HG02678 (cell line): Measurements from ENCODE around the gene MORF4L2.
"Not testable (repeated sequence)": the region's sequence is repeated elsewhere in the genome, so short reads cannot be mapped to it uniquely, and the experiment has no call there.

Experiments used
- ATAC-seq: cut with Tn5 transposase; IDR thresholded peaks from one replicate; pipeline ENCODE4 v1.9.1; 2021; ENCODE audit warnings: mild to moderate bottlenecking, moderate library complexity; ENCODE audit not compliant: unreplicated experiment

MORF4L2 gene

GRCh38 chrX:103681443-103681842 is 5.1 kb downstream of the MORF4L2 start:
- ATAC-seq, result no peak

DNA sequence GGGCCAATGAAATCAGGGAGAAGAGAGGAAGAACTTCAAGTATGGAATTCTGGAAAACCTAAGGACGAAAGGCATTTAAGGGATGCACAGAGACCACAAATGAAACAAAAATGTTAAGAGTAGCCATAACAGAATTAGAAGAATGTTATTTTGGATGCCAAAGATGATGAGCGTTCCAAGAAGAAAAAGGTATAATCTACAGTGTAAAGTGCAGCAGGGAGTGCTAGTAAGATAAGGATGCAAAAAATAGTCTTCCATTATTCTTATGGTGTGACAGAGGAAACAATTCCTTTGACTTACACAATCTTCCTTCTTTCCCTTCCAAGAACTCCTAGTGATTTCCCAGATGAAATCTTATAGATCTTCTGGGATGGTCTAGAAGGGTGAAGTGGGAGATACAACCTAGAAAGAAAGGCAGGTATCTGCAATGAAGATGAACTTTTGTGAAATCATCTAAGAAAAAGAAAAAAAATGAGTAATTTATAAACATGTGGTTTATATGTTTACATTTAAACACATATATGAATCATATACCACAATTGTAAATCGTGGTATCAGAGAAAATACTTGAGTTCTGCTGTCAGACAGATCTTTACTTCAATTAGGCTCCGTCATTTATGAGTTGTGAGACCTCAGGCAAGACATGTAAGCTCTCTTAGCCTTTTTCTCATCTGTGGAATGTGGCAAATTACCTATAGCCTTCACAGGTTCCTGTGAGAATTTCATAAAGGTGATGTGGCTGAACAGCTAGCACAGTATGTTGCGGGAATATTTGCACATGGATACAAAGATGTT is 8.1 kb downstream of the MORF4L2 start:
- no peak for ATAC-seq

- no peak for ATAC-seq
These were observed 11.7 kb downstream of the MORF4L2 start for GRCh38 chrX:103674531-103675454.

DNA sequence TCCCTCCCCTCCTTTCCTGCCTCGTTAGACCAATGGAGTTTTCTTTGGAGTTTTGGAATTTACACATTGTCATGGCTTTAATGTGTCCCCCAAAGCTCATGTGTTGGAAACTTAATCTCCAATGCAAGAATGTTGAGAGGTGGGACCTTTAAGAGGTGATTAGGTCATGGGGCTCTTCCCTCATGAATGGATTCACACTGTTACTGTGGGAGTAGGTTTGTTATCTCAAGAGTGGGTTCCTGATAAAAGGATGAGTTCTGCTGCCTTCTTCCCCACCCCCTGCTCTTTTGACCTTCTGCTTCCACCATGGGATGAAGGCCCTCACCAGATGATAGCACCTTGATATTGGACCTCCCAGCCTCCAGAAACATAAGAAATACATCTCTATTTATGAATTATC is 16.8 kb downstream of the MORF4L2 start:
- ATAC-seq, result no peak

- no peak for ATAC-seq
These were observed 20.0 kb downstream of the MORF4L2 start for GRCh38 chrX:103666202-103667107.

DNA sequence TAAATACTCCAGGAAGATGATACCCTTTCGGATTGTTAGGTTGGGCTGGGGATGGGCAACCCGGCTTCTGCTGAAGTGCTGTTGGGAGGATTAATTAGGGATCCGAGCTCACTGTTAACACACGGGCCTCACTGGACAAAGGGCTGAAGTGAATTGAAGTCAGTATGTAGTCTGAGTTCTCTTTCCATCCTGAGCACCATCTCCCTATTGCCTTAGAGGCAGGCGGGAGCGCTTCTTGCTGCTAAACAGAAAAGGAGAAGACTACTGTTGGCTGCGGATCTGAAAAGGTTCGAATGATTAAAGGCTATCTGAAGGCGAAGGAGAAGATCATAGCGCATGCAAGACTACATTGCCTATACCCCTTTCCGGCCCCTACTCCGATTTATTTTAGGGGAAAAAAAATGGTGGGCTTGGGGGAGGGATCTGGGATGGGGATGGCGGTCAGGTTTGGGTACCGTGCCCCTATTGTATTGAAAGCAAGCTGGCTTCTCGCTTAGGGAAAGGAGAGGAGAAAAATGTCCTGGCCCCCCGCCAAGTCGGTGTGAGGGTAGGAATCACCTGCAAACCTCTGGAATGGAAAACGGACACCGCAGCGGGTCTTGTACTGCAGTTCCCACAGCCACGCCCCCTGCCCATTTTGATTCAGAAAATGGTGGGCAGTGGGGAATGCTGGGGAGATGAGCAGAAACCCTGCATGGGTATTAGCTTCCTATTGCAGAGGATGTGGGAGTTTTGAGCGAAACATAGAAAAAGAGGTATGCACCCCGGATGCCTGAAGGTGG is 22.3 kb downstream of the MORF4L2 start:
- ATAC-seq, result no peak

DNA sequence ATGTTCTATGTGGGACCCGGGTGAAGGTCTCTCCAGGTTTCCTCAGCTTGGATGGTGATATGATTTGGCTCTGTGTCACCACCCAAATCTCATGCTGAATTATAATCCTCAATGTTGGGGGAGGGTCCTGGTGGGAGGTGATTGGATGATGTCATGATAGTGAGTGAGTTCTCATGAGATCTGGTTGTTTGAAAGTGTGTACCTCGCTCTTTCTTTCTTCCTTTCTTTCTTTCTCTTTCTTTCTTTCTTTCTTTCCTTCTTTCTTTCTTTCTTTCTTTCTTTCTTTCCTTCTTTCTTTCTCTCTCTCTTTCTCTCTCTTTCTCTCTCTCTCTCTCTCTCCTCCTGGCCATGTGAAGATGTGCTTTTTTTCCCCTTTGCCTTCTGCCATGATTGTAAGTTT is 27.0 kb downstream of the MORF4L2 start:
- not testable (repeated sequence) for ATAC-seq

DNA sequence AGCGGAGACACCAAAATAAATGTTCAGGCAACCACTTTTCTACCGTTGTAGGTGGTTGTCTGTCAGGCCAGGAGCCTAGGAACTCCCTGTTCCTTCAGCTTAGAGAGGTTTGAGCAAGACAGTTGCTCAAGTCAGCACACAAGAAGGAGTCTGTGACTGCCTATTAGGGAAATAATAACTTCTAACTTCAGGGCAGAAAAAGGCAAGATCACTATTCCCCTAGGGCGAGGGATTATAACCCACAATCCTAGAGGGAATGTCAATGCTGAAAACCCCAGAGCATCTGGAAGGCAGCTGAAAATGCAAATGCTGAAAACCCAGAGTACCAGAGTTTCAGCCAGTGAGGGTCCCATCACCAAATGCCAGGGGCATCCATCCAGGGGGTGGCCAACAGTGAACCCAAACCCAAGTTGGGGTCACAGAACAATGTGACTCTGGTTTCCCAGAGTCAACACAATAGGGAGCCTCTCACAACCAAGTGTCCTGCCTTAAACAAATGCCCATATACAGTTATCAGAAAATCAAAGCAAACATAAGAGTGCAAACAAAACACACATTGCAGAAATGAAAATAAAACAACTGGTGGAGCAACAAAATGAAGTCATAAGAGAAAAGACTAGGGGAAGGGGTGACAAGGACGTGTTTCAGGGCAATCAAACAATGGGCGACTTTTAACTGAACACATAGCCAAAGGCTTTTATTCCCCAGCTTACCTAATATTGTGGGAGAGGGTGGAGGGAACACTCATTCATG is 27.6 kb downstream of the MORF4L2 start:
- no peak for ATAC-seq

- ATAC-seq, result not testable (repeated sequence)
These were observed 29.4 kb downstream of the MORF4L2 start for GRCh38 chrX:103657066-103657465.

DNA sequence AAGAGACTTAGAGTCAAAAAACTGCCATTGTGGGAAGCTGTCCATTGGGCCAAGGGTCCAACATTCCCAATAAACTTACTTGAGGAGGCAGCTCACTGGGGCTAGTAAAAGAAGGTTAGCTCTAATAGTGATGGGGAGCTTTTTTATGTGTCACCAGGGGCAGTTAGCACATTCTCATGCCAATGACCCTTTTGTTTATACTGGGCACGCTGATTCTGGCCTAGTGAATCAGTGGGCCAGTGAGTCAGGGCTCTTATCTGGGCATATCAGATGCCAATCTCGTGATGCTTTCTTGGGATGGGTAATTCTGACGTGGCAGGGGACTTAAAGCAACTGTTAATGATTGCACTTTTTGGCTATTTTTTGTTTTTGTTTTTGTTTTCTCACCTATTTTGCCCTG is 29.9 kb downstream of the MORF4L2 start:
- ATAC-seq, result no peak

DNA sequence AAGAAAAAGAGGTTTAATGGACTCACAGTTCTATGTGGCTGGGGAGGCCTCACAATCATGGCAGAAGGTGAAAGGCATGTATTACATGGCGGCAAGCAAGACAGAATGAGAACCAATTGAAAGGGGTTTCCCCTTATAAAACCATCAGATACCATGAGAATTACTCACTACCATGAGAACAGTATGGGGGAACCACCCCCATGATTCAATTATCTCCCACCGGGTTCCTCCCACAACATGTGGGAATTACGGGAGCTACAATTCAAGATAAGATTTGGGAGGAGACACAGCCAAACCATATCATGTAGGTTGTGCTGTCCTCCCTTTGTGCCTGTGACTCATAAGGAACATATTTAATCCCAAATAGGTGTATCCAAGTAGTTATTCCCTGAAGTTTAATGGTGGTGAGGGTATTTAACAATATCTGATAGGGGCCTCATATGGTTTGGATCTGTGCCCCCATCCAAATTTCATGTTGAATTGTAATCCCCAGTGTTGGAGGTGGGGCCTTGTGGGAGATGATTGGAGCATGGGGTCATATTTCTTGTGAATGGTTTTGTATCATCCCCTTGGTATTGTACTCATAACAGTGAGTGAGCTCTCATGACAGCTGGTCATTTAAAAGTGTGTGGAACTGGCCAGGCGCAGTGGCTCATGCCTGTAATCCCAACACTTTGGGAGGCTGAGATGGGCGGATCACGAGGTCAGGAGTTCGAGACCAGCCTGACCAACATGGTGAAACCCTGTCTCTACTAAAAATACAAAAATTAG is 31.1 kb downstream of the MORF4L2 start:
- ATAC-seq, result not testable (repeated sequence)

DNA sequence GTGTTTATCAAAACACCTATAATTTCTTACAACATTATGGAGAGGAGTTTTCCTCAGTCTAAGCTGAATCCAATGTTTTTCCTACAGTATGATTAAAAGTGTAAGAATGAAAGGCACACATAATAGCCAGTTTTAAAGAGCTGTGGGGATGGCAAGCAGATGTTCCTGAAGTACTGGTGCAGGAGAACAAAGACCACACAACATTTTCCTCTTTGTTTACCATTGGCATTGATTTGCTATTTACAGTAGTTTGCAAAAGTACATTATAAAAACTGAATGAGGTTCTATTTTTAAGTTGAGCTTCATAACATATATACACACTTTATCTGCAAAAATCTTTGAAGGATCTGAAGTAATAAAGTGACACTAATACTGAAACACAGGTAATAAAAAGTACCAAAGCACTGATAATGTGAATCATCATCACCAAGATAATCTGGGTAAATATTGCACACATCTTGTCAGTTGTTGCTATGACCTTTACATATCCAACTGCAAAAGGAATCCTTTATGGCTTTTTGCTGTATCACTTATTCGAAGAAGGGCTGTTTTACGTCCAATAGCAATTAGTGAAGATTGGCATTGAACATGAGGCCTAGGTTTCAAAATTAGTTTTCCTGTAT is 35.2 kb downstream of the MORF4L2 start:
- ATAC-seq, result no peak

DNA sequence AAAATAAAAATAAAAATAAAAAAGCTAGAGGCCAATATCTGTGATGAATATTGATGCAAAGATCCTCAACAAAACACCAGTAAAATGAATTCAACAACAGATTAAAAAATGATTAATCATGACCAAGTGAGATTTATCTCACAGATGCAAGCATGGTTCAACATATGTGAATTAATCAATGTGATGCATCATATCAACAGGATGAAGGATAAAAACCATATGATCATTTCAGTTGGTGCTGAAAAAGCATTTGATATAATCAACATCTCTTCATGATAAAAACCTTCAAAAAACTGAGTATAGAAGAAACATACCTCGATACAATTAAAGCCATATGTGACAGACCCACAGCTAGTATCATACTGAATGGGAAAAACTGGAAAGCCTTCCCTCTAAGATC is 38.9 kb downstream of the MORF4L2 start:
- no peak for ATAC-seq

DNA sequence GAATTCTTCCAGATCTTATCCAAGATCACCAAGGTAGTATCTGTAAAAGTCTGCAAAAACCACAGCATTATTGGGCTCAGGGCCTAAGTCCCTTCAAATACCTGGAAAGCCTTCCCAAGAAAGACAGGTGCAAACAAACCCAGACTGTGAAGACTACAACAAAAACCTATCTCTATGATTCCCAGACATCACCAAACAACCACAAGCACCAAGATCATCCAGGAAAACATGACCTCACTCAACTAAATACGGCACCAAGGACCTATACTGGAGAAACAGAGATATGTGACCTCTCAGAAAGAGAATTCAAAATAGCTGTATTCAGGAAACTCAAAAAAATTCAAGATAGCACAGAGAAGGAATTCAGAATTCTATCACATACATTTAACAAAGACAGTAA is 42.4 kb downstream of the MORF4L2 start:
- ATAC-seq, result no peak

GRCh38 chrX:103640401-103641155 is 45.9 kb downstream of the MORF4L2 start:
- no peak for ATAC-seq

DNA sequence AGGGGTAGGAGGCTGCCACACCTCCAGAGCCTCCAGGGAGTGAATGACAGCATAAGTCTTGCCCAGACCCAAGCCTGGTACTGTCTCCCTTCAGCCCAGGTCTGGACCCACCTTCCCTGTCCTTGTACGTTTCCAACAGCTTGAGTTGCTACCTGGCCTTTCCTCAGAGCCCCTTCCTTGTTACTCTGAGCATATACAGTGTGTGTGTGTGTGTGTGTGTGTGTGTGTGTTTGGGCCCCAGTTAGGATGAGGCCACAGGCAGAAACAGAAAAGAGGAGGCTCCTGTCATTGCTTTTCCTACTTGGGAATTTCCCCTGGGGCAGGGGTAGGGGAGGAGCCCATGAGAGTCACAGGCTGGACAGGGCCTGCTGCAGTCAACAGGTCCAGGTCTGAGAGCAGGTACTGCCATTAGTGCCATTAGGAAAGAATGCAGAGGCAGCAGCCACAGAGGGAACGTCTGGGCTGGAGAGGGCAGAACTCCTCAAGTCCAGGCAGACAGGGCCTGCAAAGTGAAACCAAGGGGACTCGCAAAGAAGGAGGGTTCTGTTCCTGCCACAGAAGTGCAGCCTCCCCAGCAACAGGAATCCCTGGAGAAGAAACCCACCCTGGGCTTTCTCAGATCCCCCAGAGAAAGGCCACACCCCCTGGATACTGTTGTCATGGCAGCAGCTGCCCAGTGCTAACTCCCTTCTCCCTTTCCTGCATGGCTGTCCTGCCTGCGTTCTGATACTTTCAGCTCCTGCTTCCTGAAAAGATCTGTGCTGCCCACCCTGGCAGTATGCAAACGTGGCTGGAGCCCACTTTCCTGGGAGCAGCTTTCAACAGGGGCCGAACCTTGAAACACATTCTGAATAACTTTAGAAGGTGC is 47.8 kb downstream of the MORF4L2 start:
- ATAC-seq, result not testable (repeated sequence)
